Measurements from ENCODE around the gene AFTPH. TPM values are rescaled to one million over a fixed set of nuclear protein-coding genes. Genes with fewer than 3 reads are reported as not detected.

The AFTPH gene
- total RNA-seq, 1 donor from 2014 or later, result 32.2 TPM

GRCh38 chr2:64481665-64482064, 42.5 kb upstream of the AFTPH start:
- Histone ChIP-seq H2AFZ (replicated peaks) (no peak overlapping the region), H3K9me3 (ENCODE audit: low read depth) (no peaks in the 10 kb centered on the region), H3K36me3 (no peaks in the 10 kb centered on the region), H3K79me2 (ENCODE audit: low read depth) (no peaks in the 10 kb centered on the region), H3K4me3 (no peak overlapping the region), H4K20me1 (ENCODE audit: low read depth) (no peaks in the 10 kb centered on the region), H3F3A (ENCODE audit: low read depth) (no peaks in the 10 kb centered on the region), H3K27me3 (no peaks in the 10 kb centered on the region), H3K4me1 (peaks cover 11% of the 10 kb centered on the region), H3K27ac (no peak overlapping the region), H3K9ac (no peak overlapping the region), H3K4me2 (no peak overlapping the region)
- H3K36me3 Mint-ChIP-seq, result no peaks in the 10 kb centered on the region
- TF ChIP-seq CTCF (IDR thresholded peaks at IDR 0.05), result no peak
- no peak for TF ChIP-seq EZH2 (IDR thresholded peaks at IDR 0.05)
- TF ChIP-seq EZH2phosphoT487 (IDR thresholded peaks at IDR 0.05), result no peak
- H3K27me3 Mint-ChIP-seq (ENCODE audit: insufficient read depth, low read depth), result peaks cover 9% of the 10 kb centered on the region
- H3K4me1 Mint-ChIP-seq, result peaks cover 15% of the 10 kb centered on the region
- H3K27ac Mint-ChIP-seq, result no peak overlapping the region
- no peak for DNase-seq (ENCODE audit: low spot score)
- no peak overlapping the region for H3K4me3 Mint-ChIP-seq
- H3K9me3 Mint-ChIP-seq, result no peaks in the 10 kb centered on the region

GRCh38 chr2:64482243-64482642, 41.9 kb upstream of the AFTPH start:
- Histone ChIP-seq H2AFZ (replicated peaks) (no peak overlapping the region), H3K36me3 (no peaks in the 10 kb centered on the region), H3K27ac (no peak overlapping the region), H3K4me3 (no peak overlapping the region), H3K9ac (no peak overlapping the region), H4K20me1 (ENCODE audit: low read depth) (no peaks in the 10 kb centered on the region), H3K79me2 (ENCODE audit: low read depth) (no peaks in the 10 kb centered on the region), H3K4me2 (no peak overlapping the region), H3K27me3 (no peaks in the 10 kb centered on the region), H3K9me3 (ENCODE audit: low read depth) (no peaks in the 10 kb centered on the region), H3F3A (ENCODE audit: low read depth) (no peaks in the 10 kb centered on the region), H3K4me1 (peaks cover 11% of the 10 kb centered on the region)
- Mint-ChIP-seq H3K27ac (no peak overlapping the region), H3K27me3 (ENCODE audit: insufficient read depth, low read depth) (peaks cover 9% of the 10 kb centered on the region), H3K36me3 (no peaks in the 10 kb centered on the region), H3K9me3 (no peaks in the 10 kb centered on the region), H3K4me1 (peaks cover 19% of the 10 kb centered on the region), H3K4me3 (no peak overlapping the region)
- TF ChIP-seq CTCF (IDR thresholded peaks at IDR 0.05) (no peak), EZH2phosphoT487 (IDR thresholded peaks at IDR 0.05) (no peak), EZH2 (IDR thresholded peaks at IDR 0.05) (no peak)
- no peak for DNase-seq (ENCODE audit: low spot score)

GRCh38 chr2:64482765-64483504, 41.2 kb upstream of the AFTPH start:
- Mint-ChIP-seq H3K9me3 (no peaks in the 10 kb centered on the region), H3K36me3 (no peaks in the 10 kb centered on the region), H3K27ac (no peak overlapping the region), H3K4me1 (peaks cover 21% of the 10 kb centered on the region), H3K4me3 (no peak overlapping the region), H3K27me3 (ENCODE audit: insufficient read depth, low read depth) (peaks cover 9% of the 10 kb centered on the region)
- no peak overlapping the region for H3K27ac ChIP-seq
- no peak for TF ChIP-seq CTCF (IDR thresholded peaks at IDR 0.05)
- TF ChIP-seq EZH2 (IDR thresholded peaks at IDR 0.05), result no peak
- no peak for TF ChIP-seq EZH2phosphoT487 (IDR thresholded peaks at IDR 0.05)
- no peak overlapping the region for H3K9ac ChIP-seq
- DNase-seq (ENCODE audit: low spot score), result peak; percentile 36
- no peak overlapping the region for H3K4me2 ChIP-seq
- no peaks in the 10 kb centered on the region for H3F3A ChIP-seq (ENCODE audit: low read depth)
- H3K4me3 ChIP-seq, result no peak overlapping the region
- no peaks in the 10 kb centered on the region for H3K79me2 ChIP-seq (ENCODE audit: low read depth)
- H3K36me3 ChIP-seq, result no peaks in the 10 kb centered on the region
- peaks cover 11% of the 10 kb centered on the region for H3K4me1 ChIP-seq
- H3K9me3 ChIP-seq (ENCODE audit: low read depth), result no peaks in the 10 kb centered on the region
- no peaks in the 10 kb centered on the region for H4K20me1 ChIP-seq (ENCODE audit: low read depth)
- H2AFZ ChIP-seq (replicated peaks), result peak overlapping the region; percentile 61
- H3K27me3 ChIP-seq, result no peaks in the 10 kb centered on the region
